Measurements from ENCODE around the gene SPDYA. TPM values are rescaled to one million over a fixed set of nuclear protein-coding genes. Genes with fewer than 3 reads are reported as not detected.

The SPDYA gene
- total RNA-seq, 1 donor from 2014 or later, result 1.3 TPM

DNA sequence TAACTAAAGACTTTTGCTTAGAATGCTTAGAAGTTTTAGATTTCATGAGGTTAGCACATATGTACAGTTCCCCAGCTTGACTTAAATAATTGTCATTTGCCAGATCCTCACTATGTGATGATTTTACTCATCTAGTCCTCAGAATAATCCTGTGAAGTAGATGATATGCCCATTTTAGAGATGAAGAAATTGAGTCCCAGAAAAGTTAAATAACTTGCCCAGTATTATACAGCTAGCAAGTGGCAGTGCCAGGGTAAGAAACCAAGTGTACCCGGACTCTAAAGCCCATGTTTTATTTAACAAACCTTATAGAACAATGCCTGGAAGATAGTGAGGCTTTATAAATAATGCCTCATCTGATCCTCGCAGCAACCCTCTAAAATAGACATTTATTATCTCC, 28.3 kb downstream of the SPDYA start:
- DNase-seq (ENCODE audit: low read depth) (no peak), FAIRE-seq (no peak)
- Mint-ChIP-seq H3K36me3 (ENCODE audit: low read depth, unreplicated experiment) (no peaks in the 10 kb centered on the region), H3K27me3 (ENCODE audit: low read depth, unreplicated experiment) (no peaks in the 10 kb centered on the region), H3K4me3 (ENCODE audit: unreplicated experiment) (no peak overlapping the region), H3K9me3 (ENCODE audit: unreplicated experiment) (no peaks in the 10 kb centered on the region), H3K27ac (ENCODE audit: unreplicated experiment) (no peak overlapping the region), H3K4me1 (ENCODE audit: low read depth, unreplicated experiment) (peaks cover 3% of the 10 kb centered on the region)
- no peaks in the 10 kb centered on the region for H4K20me1 ChIP-seq (ENCODE audit: insufficient read depth, low read length)
- no peaks in the 10 kb centered on the region for H3K9me3 ChIP-seq (ENCODE audit: insufficient read depth, low read depth, low read length)
- H3K4me3 ChIP-seq (ENCODE audit: insufficient read depth, low read depth, low read length), result no peak overlapping the region
- H3K27ac ChIP-seq (ENCODE audit: low read depth, low read length), result no peak overlapping the region
- no peaks in the 10 kb centered on the region for H3K4me1 ChIP-seq (ENCODE audit: insufficient read depth, low read length)
- H3K4me2 ChIP-seq (ENCODE audit: low read length), result no peak overlapping the region
- no peak overlapping the region for H2AFZ ChIP-seq (ENCODE audit: low read depth, low read length)
- no peaks in the 10 kb centered on the region for H3K79me2 ChIP-seq (ENCODE audit: insufficient read depth, low read length)
- H3K27me3 ChIP-seq (ENCODE audit: insufficient read depth, low read length), result no peaks in the 10 kb centered on the region
- no peak overlapping the region for H3K9ac ChIP-seq (ENCODE audit: low read length)
- TF ChIP-seq CTCF (IDR thresholded peaks at IDR 0.05; ENCODE audit: insufficient read depth, low read depth, low read length) (no peak), EZH2 (IDR thresholded peaks at IDR 0.05; ENCODE audit: insufficient read depth, low read length) (no peak)
- H3K36me3 ChIP-seq (ENCODE audit: insufficient read depth, low read length), result no peaks in the 10 kb centered on the region

- H3K27me3 ChIP-seq (ENCODE audit: insufficient read depth, low read length), result no peaks in the 10 kb centered on the region
- no peak overlapping the region for H3K4me3 ChIP-seq (ENCODE audit: insufficient read depth, low read depth, low read length)
- no peaks in the 10 kb centered on the region for H3K79me2 ChIP-seq (ENCODE audit: insufficient read depth, low read length)
- H3K9me3 ChIP-seq (ENCODE audit: insufficient read depth, low read depth, low read length), result no peaks in the 10 kb centered on the region
- peaks cover 4% of the 10 kb centered on the region for H3K36me3 Mint-ChIP-seq (ENCODE audit: low read depth, unreplicated experiment)
- H3K27ac Mint-ChIP-seq (ENCODE audit: unreplicated experiment), result no peak overlapping the region
- H3K4me1 ChIP-seq (ENCODE audit: insufficient read depth, low read length), result no peaks in the 10 kb centered on the region
- no peak overlapping the region for H3K4me3 Mint-ChIP-seq (ENCODE audit: unreplicated experiment)
- no peak overlapping the region for H3K27ac ChIP-seq (ENCODE audit: low read depth, low read length)
- no peak overlapping the region for H2AFZ ChIP-seq (ENCODE audit: low read depth, low read length)
- H3K9me3 Mint-ChIP-seq (ENCODE audit: unreplicated experiment), result no peaks in the 10 kb centered on the region
- H3K4me2 ChIP-seq (ENCODE audit: low read length), result no peak overlapping the region
- no peaks in the 10 kb centered on the region for H4K20me1 ChIP-seq (ENCODE audit: insufficient read depth, low read length)
- no peaks in the 10 kb centered on the region for H3K4me1 Mint-ChIP-seq (ENCODE audit: low read depth, unreplicated experiment)
- H3K27me3 Mint-ChIP-seq (ENCODE audit: low read depth, unreplicated experiment), result no peaks in the 10 kb centered on the region
- no peak for DNase-seq (ENCODE audit: low read depth)
- no peaks in the 10 kb centered on the region for H3K36me3 ChIP-seq (ENCODE audit: insufficient read depth, low read length)
- TF ChIP-seq EZH2 (IDR thresholded peaks at IDR 0.05; ENCODE audit: insufficient read depth, low read length), result no peak
- TF ChIP-seq CTCF (IDR thresholded peaks at IDR 0.05; ENCODE audit: insufficient read depth, low read depth, low read length), result no peak
- H3K9ac ChIP-seq (ENCODE audit: low read length), result no peak overlapping the region
- no peak for FAIRE-seq
Measured at GRCh38 chr2:28842042-28842441, 31.4 kb downstream of the SPDYA start.

GRCh38 chr2:28855193-28855592, 44.6 kb downstream of the SPDYA start:
- TF ChIP-seq EZH2 (IDR thresholded peaks at IDR 0.05; ENCODE audit: insufficient read depth, low read length), result no peak
- no peak for TF ChIP-seq CTCF (IDR thresholded peaks at IDR 0.05; ENCODE audit: insufficient read depth, low read depth, low read length)
- no peak overlapping the region for H3K27ac ChIP-seq (ENCODE audit: low read depth, low read length)
- no peak overlapping the region for H3K4me3 Mint-ChIP-seq (ENCODE audit: unreplicated experiment)
- H2AFZ ChIP-seq (ENCODE audit: low read depth, low read length), result no peak overlapping the region
- no peak overlapping the region for H3K27ac Mint-ChIP-seq (ENCODE audit: unreplicated experiment)
- no peak overlapping the region for H3K4me3 ChIP-seq (ENCODE audit: insufficient read depth, low read depth, low read length)
- no peaks in the 10 kb centered on the region for H3K9me3 Mint-ChIP-seq (ENCODE audit: unreplicated experiment)
- H3K4me2 ChIP-seq (ENCODE audit: low read length), result no peak overlapping the region
- H4K20me1 ChIP-seq (ENCODE audit: insufficient read depth, low read length), result no peaks in the 10 kb centered on the region
- H3K36me3 Mint-ChIP-seq (ENCODE audit: low read depth, unreplicated experiment), result no peaks in the 10 kb centered on the region
- no peaks in the 10 kb centered on the region for H3K27me3 Mint-ChIP-seq (ENCODE audit: low read depth, unreplicated experiment)
- H3K36me3 ChIP-seq (ENCODE audit: insufficient read depth, low read length), result peaks cover under 1% of the 10 kb centered on the region
- no peaks in the 10 kb centered on the region for H3K4me1 Mint-ChIP-seq (ENCODE audit: low read depth, unreplicated experiment)
- no peaks in the 10 kb centered on the region for H3K27me3 ChIP-seq (ENCODE audit: insufficient read depth, low read length)
- H3K4me1 ChIP-seq (ENCODE audit: insufficient read depth, low read length), result no peaks in the 10 kb centered on the region
- FAIRE-seq, result no peak
- H3K79me2 ChIP-seq (ENCODE audit: insufficient read depth, low read length), result no peaks in the 10 kb centered on the region
- no peaks in the 10 kb centered on the region for H3K9me3 ChIP-seq (ENCODE audit: insufficient read depth, low read depth, low read length)
- DNase-seq (ENCODE audit: low read depth), result no peak
- H3K9ac ChIP-seq (ENCODE audit: low read length), result no peak overlapping the region

Measured in astrocyte (in vitro differentiated cells and primary cell).